Ascending aorta (tissue), 2 donors: Measurements from ENCODE around the gene HEPN1. TPM values are rescaled to one million over a fixed set of nuclear protein-coding genes. Genes with fewer than 3 reads are reported as not detected.

Experiments used
- DNase-seq, 2 donors: peaks; one replicate each; pipeline ENCODE4 v3.0.0-alpha.2; 2019; ENCODE audit warnings: low spot score in 2 of 2
- H3K27ac ChIP-seq, 2 donors: fragments of 200-600 bp; sonication (generic); one replicate each; pipeline ENCODE4 v1.5.1; 2016 to 2017; ENCODE audit warnings: mild to moderate bottlenecking in 1 of 2
- H3K27me3 ChIP-seq: fragments of 200-600 bp; sonication (generic); one replicate; pipeline ENCODE4 v1.5.1; 2017
- H3K36me3 ChIP-seq, 2 donors: fragments of 200-600 bp; sonication (generic); one replicate each; pipeline ENCODE4 v1.5.1; 2016
- H3K4me1 ChIP-seq, 2 donors: fragments of 200-600 bp; sonication (generic); one replicate each; pipeline ENCODE4 v1.5.1; 2016 to 2017; ENCODE audit warnings: mild to moderate bottlenecking in 1 of 2
- H3K4me3 ChIP-seq, 2 donors: fragments of 200-600 bp; sonication (generic); one replicate each; pipeline ENCODE4 v1.5.1; 2016 to 2017; ENCODE audit warnings: mild to moderate bottlenecking in 1 of 2
- H3K9me3 ChIP-seq, 2 donors: fragments of 200-600 bp; sonication (generic); one replicate each; pipeline ENCODE4 v1.5.1; 2016
- CTCF ChIP-seq, 3 experiments: fragments of 200-600 bp in 2 of 3; fragments of 450-650 bp in 1 of 3; sonication (generic) in 2 of 3; IDR thresholded peaks; one replicate each; pipeline ENCODE4 v1.5.1; 2016 to 2019; ENCODE audit warnings: antibody characterized with exemption in 3 of 3, mild to moderate bottlenecking in 1 of 3, moderate library complexity in 1 of 3
- intact Hi-C: fragments of 100-400 bp; cut with DNase I; formaldehyde crosslinking; loops from one replicate; pipeline ENCODE4 v1.15.1; 2023
- total RNA-seq: library from RNA; depleted of rRNA; stranded (reverse); fragments of >200 nt; gene quantifications from one replicate; pipeline ENCODE4 v1.1.0, GENCODE V29; 2016

The HEPN1 gene
- total RNA-seq, 1 donor from 2014 or later: not detected

- no peak for DNase-seq
- no peaks in the 10 kb centered on the region for H3K4me1 ChIP-seq
- H3K4me3 ChIP-seq: no peak within 1 kb of the TSS
- TF ChIP-seq CTCF (IDR thresholded peaks at IDR 0.05): no peak
- H3K9me3 ChIP-seq: no peaks in the 10 kb centered on the region
- intact Hi-C loops: no loop called here
- H3K27me3 ChIP-seq: no peaks in the 10 kb centered on the region
- no peaks in the 10 kb centered on the region for H3K36me3 ChIP-seq
- no peak within 1 kb of the TSS for H3K27ac ChIP-seq
Observed at GRCh38 chr11:124935548-124936514, 16.8 kb downstream of the HEPN1 start, which contains the start of gene HEPACAM. Gene HEPACAM, minus strand, starts transcription at chr11:124936047. Its CDS starts 41 bp downstream, at chr11:124936006.

GRCh38 chr11:124937336-124937935 is 18.4 kb downstream of the HEPN1 start:
- no peak overlapping the region for H3K27ac ChIP-seq
- TF ChIP-seq CTCF (IDR thresholded peaks at IDR 0.05): no peak
- intact Hi-C loops: no loop called here
- DNase-seq: no peak
- no peaks in the 10 kb centered on the region for H3K27me3 ChIP-seq
- H3K4me3 ChIP-seq: no peak overlapping the region
- no peaks in the 10 kb centered on the region for H3K4me1 ChIP-seq
- no peaks in the 10 kb centered on the region for H3K36me3 ChIP-seq
- H3K9me3 ChIP-seq: no peaks in the 10 kb centered on the region

- Histone ChIP-seq H3K4me1 (no peaks in the 10 kb centered on the region), H3K4me3 (no peak overlapping the region), H3K36me3 (no peaks in the 10 kb centered on the region), H3K27me3 (no peaks in the 10 kb centered on the region), H3K27ac (no peak overlapping the region), H3K9me3 (no peaks in the 10 kb centered on the region)
- TF ChIP-seq CTCF (IDR thresholded peaks at IDR 0.05): no peak
- DNase-seq: no peak
- intact Hi-C loops: no loop called here
Observed at GRCh38 chr11:124938206-124938765, 19.2 kb downstream of the HEPN1 start.

- no peak for DNase-seq
- no peak overlapping the region for H3K27ac ChIP-seq
Observed at GRCh38 chr11:124938970-124939369, 19.9 kb downstream of the HEPN1 start.

GRCh38 chr11:124941703-124942102 is 22.7 kb downstream of the HEPN1 start:
- H3K4me3 ChIP-seq: no peak overlapping the region
- H3K4me1 ChIP-seq: no peaks in the 10 kb centered on the region
- DNase-seq: no peak
- no peaks in the 10 kb centered on the region for H3K9me3 ChIP-seq
- no peaks in the 10 kb centered on the region for H3K27me3 ChIP-seq
- intact Hi-C loops: no loop called here
- no peak overlapping the region for H3K27ac ChIP-seq
- no peak for TF ChIP-seq CTCF (IDR thresholded peaks at IDR 0.05)
- no peaks in the 10 kb centered on the region for H3K36me3 ChIP-seq

More at GRCh38 chr11:124938970-124939369, 19.9 kb downstream of the HEPN1 start:
- H3K9me3 ChIP-seq: no peaks in the 10 kb centered on the region
- no peak overlapping the region for H3K4me3 ChIP-seq
- no peaks in the 10 kb centered on the region for H3K36me3 ChIP-seq
- TF ChIP-seq CTCF (IDR thresholded peaks at IDR 0.05): no peak
- no peaks in the 10 kb centered on the region for H3K4me1 ChIP-seq
- H3K27me3 ChIP-seq: no peaks in the 10 kb centered on the region
- intact Hi-C loops: no loop called here
